Measurements from ENCODE around the gene ARL15.

Gene ARL15

GRCh38 chr5:54284586-54284985, 25.8 kb downstream of the ARL15 start:
- H3K9me3 ChIP-seq (ENCODE audit: control insufficient read depth, insufficient read depth, low read length), result 0 out of 2 replicates have a peak, but pooled peaks cover 4% of the 10 kb centered on the region
- no peaks in the 10 kb centered on the region; the same call in 1 of the 2 replicates for H3K36me3 ChIP-seq (ENCODE audit: insufficient read depth, low read length)
- no peak overlapping the region for H3K9ac ChIP-seq (ENCODE audit: low read depth, low read length)
- H3K4me1 ChIP-seq (ENCODE audit: insufficient read depth, low read length), result peaks cover 1% of the 10 kb centered on the region; the same call in 1 of the 2 replicates

DNA sequence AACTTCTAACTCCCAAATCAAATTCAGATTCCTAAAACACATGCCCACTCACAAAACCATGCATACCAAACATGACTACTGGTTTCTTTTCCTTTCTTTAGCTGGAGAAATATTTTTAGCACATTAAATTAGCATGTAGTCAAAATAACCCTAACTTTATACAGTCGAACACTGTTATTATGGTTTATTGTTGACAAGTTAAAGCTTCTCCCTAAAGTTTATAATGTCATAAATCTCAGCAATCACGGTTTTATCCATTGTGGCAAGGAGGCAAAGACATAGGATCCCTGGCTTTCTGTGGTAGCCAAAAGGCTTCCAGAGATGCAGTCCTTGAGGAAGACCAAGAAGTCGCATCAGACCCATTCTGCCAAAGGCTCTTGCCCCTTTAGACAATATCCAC, 27.5 kb downstream of the ARL15 start:
- H3K9me3 ChIP-seq (ENCODE audit: control insufficient read depth, insufficient read depth, low read length), result no peaks in the 10 kb centered on the region
- H3K36me3 ChIP-seq (ENCODE audit: insufficient read depth, low read length), result no peaks in the 10 kb centered on the region; the same call in 1 of the 2 replicates
- H3K9ac ChIP-seq (ENCODE audit: low read depth, low read length), result no peak overlapping the region
- H3K4me1 ChIP-seq (ENCODE audit: insufficient read depth, low read length), result no peaks in the 10 kb centered on the region

DNA sequence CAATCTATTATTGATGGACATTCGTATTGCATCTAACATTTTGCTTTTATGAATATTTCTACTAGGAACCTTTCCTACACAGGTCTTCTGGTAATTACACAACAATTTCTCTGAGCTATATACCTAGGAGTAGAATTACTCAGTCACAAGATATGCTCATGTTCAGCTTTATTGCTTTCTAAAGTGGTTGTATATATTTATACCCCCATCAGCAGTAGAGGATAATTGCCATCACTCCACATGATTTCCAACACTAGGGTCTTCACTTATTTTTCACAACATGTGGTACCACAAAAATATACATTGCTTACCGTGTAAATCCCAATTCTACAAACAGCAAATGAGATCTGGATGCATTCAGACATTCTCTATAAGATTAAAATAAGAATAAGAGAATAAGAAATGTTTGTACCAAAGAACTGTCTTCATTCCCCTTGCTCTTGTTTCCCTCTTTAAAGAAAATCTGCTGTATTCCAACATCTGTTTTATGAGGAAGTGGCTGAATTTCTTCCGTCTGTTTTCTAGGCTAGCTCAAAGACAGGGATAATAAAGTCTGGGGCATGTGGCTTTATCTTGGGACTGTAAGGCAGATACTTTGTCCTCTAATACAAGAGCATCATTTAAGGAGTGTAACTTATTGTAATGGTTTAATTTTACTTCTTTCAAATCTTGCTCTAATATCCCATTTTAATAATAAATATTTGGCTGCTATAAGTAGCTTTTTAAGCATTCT, 28.2 kb downstream of the ARL15 start:
- H3K4me1 ChIP-seq (ENCODE audit: insufficient read depth, low read length), result no peaks in the 10 kb centered on the region
- H3K9ac ChIP-seq (ENCODE audit: low read depth, low read length), result no peak overlapping the region
- H3K36me3 ChIP-seq (ENCODE audit: insufficient read depth, low read length), result no peaks in the 10 kb centered on the region; the same call in 1 of the 2 replicates
- H3K9me3 ChIP-seq (ENCODE audit: control insufficient read depth, insufficient read depth, low read length), result no peaks in the 10 kb centered on the region

GRCh38 chr5:54279960-54280359, 30.4 kb downstream of the ARL15 start:
- no peaks in the 10 kb centered on the region for H3K9me3 ChIP-seq (ENCODE audit: control insufficient read depth, insufficient read depth, low read length)
- H3K4me1 ChIP-seq (ENCODE audit: insufficient read depth, low read length), result no peaks in the 10 kb centered on the region
- H3K36me3 ChIP-seq (ENCODE audit: insufficient read depth, low read length), result no peaks in the 10 kb centered on the region; the same call in 1 of the 2 replicates
- no peak overlapping the region for H3K9ac ChIP-seq (ENCODE audit: low read depth, low read length)

DNA sequence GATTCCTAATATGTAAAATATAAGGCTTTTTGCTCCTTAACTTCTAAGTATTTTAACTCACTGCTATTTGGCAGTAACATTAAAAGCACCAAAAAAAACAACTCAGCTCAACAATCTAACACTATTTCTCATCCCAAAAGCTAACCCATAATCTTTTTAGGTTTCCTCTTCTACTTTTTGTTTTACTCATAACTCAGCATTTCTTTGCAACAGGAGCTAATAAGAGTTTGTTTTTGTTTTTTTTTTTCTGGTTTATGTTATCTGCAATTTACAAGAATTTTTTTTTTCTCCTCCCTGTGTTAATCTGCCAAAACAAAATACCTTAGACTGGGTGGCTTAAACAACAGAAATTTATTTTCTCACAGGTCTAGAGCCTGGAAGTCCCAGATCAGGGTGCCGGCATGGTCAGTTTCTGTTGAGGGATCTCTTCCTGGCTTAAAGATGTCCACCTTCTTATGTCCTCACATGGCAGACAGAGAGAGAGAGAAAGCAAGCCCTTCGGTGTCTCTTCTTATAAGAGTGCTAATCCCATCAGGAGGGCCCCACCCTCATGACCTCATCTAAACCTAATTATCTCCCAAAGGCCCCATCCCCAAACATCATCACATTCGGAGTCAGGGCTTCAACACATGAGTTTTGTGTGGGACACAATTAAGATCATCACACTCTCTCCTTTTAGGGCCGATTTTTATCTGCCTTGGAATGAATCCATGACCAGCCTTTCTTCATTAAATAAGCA, 31.2 kb downstream of the ARL15 start:
- Histone ChIP-seq H3K9me3 (ENCODE audit: control insufficient read depth, insufficient read depth, low read length) (no peaks in the 10 kb centered on the region), H3K4me1 (ENCODE audit: insufficient read depth, low read length) (no peaks in the 10 kb centered on the region), H3K9ac (ENCODE audit: low read depth, low read length) (no peak overlapping the region), H3K36me3 (ENCODE audit: insufficient read depth, low read length) (no peaks in the 10 kb centered on the region; the same call in 1 of the 2 replicates)

- Histone ChIP-seq H3K36me3 (ENCODE audit: insufficient read depth, low read length) (no peaks in the 10 kb centered on the region), H3K9me3 (ENCODE audit: control insufficient read depth, insufficient read depth, low read length) (no peaks in the 10 kb centered on the region), H3K9ac (ENCODE audit: low read depth, low read length) (no peak overlapping the region), H3K4me1 (ENCODE audit: insufficient read depth, low read length) (no peaks in the 10 kb centered on the region)
These were observed 32.1 kb downstream of the ARL15 start for GRCh38 chr5:54278036-54278830.

- H3K36me3 ChIP-seq (ENCODE audit: insufficient read depth, low read length), result no peaks in the 10 kb centered on the region
- no peaks in the 10 kb centered on the region for H3K4me1 ChIP-seq (ENCODE audit: insufficient read depth, low read length)
- H3K9me3 ChIP-seq (ENCODE audit: control insufficient read depth, insufficient read depth, low read length), result no peaks in the 10 kb centered on the region
- no peak overlapping the region for H3K9ac ChIP-seq (ENCODE audit: low read depth, low read length)
These were observed 34.3 kb downstream of the ARL15 start for GRCh38 chr5:54276048-54276447.

- Histone ChIP-seq H3K4me1 (ENCODE audit: insufficient read depth, low read length) (no peaks in the 10 kb centered on the region), H3K36me3 (ENCODE audit: insufficient read depth, low read length) (no peaks in the 10 kb centered on the region), H3K9ac (ENCODE audit: low read depth, low read length) (no peak overlapping the region), H3K9me3 (ENCODE audit: control insufficient read depth, insufficient read depth, low read length) (no peaks in the 10 kb centered on the region)
These were observed 35.0 kb downstream of the ARL15 start for GRCh38 chr5:54275361-54275760.

DNA sequence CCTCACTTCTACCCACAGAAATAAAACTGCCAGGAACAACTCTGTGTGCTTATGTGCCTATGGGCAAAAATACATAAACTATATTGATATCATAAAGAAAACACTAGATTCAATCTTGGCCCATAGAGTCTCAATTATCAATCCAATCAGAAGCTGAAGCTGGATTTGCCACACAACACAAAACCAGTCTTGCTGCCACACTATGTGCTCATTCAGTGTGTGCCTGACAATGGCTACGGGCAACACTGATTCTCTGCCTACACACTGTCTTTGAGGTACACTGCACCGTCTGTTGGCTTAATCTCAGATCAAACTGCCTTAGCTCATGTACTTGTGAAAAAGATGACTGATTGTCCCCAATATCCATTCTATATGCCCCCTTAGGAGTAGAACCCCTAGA, 35.4 kb downstream of the ARL15 start:
- no peaks in the 10 kb centered on the region for H3K4me1 ChIP-seq (ENCODE audit: insufficient read depth, low read length)
- no peaks in the 10 kb centered on the region for H3K36me3 ChIP-seq (ENCODE audit: insufficient read depth, low read length)
- H3K9me3 ChIP-seq (ENCODE audit: control insufficient read depth, insufficient read depth, low read length), result no peaks in the 10 kb centered on the region
- H3K9ac ChIP-seq (ENCODE audit: low read depth, low read length), result no peak overlapping the region

- Histone ChIP-seq H3K4me1 (ENCODE audit: insufficient read depth, low read length) (no peaks in the 10 kb centered on the region), H3K36me3 (ENCODE audit: insufficient read depth, low read length) (no peaks in the 10 kb centered on the region)
These were observed 36.7 kb downstream of the ARL15 start for GRCh38 chr5:54273715-54274114.

GRCh38 chr5:54272746-54273145, 37.6 kb downstream of the ARL15 start:
- H3K4me1 ChIP-seq (ENCODE audit: insufficient read depth, low read length), result no peaks in the 10 kb centered on the region
- no peaks in the 10 kb centered on the region for H3K36me3 ChIP-seq (ENCODE audit: insufficient read depth, low read length)
- H3K9me3 ChIP-seq (ENCODE audit: control insufficient read depth, insufficient read depth, low read length), result no peaks in the 10 kb centered on the region
- H3K9ac ChIP-seq (ENCODE audit: low read depth, low read length), result no peak overlapping the region

More at GRCh38 chr5:54273715-54274114, 36.7 kb downstream of the ARL15 start:
- H3K9me3 ChIP-seq (ENCODE audit: control insufficient read depth, insufficient read depth, low read length), result no peaks in the 10 kb centered on the region
- no peak overlapping the region for H3K9ac ChIP-seq (ENCODE audit: low read depth, low read length)

DNA sequence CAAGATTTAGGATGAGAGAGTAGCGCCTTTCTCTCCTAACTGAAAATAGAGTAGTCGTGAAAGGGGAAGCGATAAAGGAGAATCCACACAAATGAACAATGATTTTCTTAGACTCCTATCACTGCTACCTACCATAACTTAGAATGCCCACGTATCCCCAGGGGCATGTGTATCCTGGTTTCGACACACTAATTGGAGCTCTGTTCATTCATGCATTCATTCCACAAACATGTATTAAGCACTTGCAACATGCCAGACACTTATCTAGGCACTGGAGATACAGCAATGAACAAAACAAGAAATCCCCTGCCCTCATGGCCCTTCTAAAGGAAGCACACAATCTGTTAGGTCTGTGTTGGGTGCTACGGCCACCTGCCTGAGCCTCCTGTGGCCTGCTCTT, 40.0 kb downstream of the ARL15 start:
- Histone ChIP-seq H3K36me3 (ENCODE audit: insufficient read depth, low read length) (no peaks in the 10 kb centered on the region), H3K9ac (ENCODE audit: low read depth, low read length) (no peak overlapping the region), H3K9me3 (ENCODE audit: control insufficient read depth, insufficient read depth, low read length) (no peaks in the 10 kb centered on the region), H3K4me1 (ENCODE audit: insufficient read depth, low read length) (no peaks in the 10 kb centered on the region)

- H3K9ac ChIP-seq (ENCODE audit: low read depth, low read length), result no peak overlapping the region
- H3K4me1 ChIP-seq (ENCODE audit: insufficient read depth, low read length), result 0 out of 2 replicates have a peak, but pooled peaks cover 7% of the 10 kb centered on the region
- H3K9me3 ChIP-seq (ENCODE audit: control insufficient read depth, insufficient read depth, low read length), result no peaks in the 10 kb centered on the region
- no peaks in the 10 kb centered on the region for H3K36me3 ChIP-seq (ENCODE audit: insufficient read depth, low read length)
These were observed 45.8 kb downstream of the ARL15 start for GRCh38 chr5:54264574-54264973.

GRCh38 chr5:54263447-54263846, 46.9 kb downstream of the ARL15 start:
- no peaks in the 10 kb centered on the region for H3K9me3 ChIP-seq (ENCODE audit: control insufficient read depth, insufficient read depth, low read length)
- H3K36me3 ChIP-seq (ENCODE audit: insufficient read depth, low read length), result no peaks in the 10 kb centered on the region
- no peak overlapping the region for H3K9ac ChIP-seq (ENCODE audit: low read depth, low read length)
- H3K4me1 ChIP-seq (ENCODE audit: insufficient read depth, low read length), result 0 out of 2 replicates have a peak, but pooled peaks cover 7% of the 10 kb centered on the region
